NB4 (cell line): ENCODE results near the gene TMC2.

Source experiments
- CTCF ChIP-seq: IDR thresholded peaks from one replicate; pipeline ENCODE4 v1.5.1; 2012; ENCODE audit warnings: low read depth, low read length
- MYC ChIP-seq: IDR thresholded peaks from 2 replicates; pipeline ENCODE4 v1.6.1; 2011; ENCODE audit warnings: low read depth, low read length

- no peak for TF ChIP-seq MYC
- no peak for TF ChIP-seq CTCF
These were observed 80.8 kb downstream of the TMC2 start for GRCh38 chr20:2617099-2617714.
